HPDE6-E6E7 (cell line): ENCODE data around the gene CACNG4.

Experiments used
- DNase-seq: peaks from one replicate; pipeline ENCODE4 v3.0.0; 2011; ENCODE audit warnings: missing footprints; ENCODE audit errors: extremely low spot score

The CACNG4 gene

DNA sequence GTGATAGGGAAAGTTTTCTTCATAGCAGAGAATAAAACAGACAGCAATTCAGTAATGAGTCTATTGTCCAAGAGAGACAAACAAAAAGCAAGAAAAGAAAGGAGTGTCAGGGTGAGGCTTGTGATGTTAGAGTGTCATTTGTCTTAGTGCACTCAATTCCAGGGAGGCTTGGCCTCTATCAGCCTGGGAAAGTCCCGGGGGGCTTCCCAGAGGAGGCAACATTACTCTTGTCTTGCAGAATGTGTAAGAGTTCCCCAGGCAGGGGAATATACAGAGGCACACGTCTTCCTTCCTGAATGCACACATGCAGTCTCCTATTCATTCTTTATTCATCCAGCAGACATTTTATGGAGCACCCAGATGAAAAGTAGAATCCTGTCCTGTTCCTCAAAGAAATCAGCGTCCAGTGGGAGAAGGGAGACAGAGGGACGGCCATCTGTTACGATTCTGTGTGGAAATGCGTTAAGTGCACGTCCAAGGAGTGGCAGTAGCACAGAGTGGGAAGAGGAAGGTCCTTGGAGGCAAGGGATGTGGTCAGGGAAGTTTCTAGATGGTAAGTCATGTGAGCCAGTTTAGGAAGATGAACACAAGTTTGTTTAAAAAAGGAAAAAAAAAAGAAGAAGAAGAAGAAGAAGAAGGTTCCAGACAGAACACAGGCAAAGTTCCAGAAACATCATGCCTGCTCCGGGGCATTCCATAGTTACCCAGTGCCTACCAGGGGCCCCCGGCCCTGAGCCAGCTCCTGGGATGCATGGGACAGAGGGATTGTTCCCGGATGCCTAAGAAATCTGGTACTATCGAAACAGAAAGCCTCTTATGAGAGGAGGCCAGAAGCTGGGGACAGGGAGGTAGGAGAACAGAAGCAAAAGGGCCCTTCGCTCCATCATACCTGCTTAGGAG, 21.1 kb downstream of the CACNG4 start:
- DNase-seq = no peak

DNA sequence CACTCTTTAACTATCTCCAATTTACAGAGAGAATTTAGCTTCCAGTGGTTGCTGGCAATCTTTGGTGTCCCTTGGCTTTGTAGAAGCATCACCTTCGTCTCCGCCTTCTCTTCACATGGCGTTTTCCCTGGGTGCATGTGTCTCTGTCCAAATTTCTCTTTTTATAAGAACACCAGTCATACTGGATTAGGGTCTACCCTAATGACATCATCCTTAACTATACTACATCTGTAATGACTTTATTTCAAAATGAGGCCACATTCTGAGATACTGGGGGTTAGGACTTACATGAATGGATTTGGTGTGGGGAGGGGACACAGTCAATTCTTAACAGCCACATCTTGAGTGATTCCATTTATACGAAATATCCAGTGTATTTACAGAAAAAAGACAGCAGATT, 22.2 kb downstream of the CACNG4 start:
- no peak for DNase-seq

DNA sequence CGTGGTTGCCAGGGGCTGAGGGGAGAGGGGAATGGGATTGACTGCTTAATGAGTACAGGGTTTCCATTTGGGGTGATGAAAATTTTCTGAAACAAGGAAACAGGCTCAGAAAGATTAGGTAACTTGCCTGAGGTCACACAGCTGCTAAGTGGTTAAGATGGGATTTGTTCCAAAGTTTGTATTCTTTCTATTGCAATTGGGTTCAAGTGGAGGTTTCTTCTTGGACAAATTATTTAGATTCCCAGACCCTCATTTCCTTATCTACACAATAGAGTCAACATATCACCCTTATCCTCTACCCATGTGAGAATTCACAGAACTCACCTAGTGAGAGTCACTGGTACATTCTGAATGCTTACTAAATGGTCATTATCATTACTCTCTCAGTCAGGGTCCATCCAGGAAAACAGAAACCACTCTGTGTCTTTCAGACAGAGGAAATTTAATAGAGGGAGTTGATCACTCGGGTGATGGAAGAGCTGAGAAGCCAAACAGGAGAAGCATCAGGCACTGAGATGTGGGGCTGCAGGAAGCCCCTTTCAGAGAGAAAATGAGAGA, 22.6 kb downstream of the CACNG4 start:
- DNase-seq = no peak

DNA sequence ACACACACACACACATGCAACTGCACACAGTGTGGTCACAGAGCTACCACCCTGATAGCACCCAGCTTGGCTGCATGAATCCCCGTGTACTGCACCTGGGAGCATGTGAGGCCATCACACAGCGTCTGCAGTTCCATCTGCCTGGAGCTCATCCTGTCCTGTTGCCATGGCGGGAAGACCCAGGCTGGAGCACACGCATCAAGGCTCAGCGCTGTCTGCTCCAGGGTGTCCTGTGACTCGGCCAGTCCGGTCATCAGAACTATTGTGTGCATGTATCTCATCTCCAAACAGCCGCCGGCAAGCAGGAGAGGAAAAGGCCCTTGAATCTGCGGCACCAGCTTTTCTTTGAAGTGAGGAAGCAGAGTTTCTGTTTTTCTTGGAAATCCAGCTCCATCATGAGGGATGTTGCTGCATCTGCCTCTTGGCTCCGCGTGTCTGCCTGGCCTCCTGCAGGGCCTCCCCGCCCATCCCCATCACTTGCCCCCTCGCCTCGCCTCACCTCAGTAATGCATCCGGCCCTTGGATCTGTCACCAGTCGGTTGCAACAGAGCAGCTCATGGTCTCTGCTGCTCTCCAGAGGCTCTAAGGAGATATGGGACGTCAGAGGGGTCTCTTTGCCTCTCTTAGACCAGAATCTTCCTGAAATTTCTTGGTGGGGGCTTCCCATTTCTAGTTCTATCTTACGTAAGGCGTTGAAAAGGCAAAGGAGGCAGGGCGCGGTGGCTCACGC, 23.7 kb downstream of the CACNG4 start:
- DNase-seq = no peak

DNA sequence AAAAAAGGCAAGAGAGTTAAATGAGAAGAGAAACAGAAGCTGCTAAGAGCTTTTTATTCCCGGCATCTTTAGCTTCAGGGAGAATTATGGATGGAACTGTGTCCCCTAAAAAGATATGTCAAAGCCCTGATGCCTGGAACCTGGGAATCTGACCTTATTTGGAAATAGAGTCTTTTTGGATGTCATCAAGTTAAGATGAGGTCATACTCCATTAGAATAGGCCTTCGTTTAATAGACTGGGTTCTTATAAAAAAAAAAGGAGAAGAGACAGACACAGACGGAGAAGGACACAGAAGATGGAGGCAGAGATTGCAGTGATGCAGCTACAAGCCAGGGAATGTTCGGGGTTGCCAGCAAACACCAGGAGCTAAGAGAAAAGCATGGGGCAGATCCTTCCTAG, 24.6 kb downstream of the CACNG4 start:
- DNase-seq = no peak

DNA sequence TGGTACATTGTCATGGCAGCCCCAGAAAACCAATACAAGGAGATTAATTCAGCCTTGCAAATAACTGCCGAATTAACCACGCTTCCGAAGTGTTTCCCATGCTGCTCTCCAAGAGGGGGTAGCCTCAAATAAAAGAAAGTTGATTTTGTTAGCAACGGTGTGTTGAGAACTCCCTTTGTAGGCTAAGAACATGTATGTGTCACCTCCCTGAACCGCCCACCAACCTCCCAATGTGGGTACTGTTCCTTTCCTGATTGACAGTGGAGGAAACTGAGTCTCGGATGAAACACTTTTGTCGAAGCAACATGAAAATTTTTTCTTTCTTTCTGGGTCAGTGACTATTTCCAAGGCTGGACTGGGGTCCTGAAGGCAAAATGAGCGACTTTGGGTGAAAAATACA, 25.1 kb downstream of the CACNG4 start:
- no peak for DNase-seq

DNA sequence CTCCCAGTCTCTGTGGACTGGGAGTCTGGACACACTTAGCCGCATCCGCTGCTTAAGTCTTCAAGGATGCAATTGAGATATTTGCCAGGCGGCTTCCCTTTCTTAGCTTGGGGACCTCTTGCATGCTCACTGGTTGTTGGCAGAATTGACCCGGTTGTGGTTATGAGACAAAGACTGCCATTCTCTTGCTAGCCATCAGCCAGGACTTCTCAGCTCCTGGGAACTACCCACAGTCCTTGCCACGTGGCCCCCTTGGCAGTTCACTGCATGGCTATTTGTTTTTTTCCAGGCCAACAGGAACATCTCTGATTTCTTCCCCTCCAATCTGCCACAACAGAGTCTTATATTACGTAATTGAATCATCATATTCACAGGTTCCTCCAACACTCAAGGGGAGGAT, 25.5 kb downstream of the CACNG4 start:
- DNase-seq = no peak

DNA sequence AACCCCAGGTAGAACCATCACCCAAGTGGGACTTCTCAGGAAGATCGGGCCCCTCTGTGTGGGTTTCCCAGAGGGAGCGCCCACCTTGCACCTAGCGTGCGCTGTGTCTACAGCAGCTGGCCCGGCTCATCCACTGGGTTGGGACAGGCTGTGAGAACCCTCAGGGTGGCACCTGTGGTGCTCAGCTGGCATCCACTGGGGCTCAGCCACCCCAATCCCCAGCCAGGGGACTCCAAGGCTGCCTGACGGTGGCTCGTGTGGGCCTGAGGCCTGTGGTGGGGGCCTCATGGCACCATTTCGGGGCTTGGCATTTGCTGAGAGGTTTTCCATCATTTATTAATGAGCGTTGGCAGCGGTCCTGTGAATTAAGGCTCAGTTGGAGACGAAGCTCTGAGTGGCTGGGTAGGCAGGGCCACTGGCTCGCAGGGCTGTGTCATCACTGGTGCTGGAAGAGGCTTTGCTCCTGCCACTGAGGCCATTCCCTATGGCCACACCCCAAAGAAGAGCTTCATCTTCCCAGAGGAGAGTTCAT, 28.5 kb downstream of the CACNG4 start:
- DNase-seq = no peak

DNA sequence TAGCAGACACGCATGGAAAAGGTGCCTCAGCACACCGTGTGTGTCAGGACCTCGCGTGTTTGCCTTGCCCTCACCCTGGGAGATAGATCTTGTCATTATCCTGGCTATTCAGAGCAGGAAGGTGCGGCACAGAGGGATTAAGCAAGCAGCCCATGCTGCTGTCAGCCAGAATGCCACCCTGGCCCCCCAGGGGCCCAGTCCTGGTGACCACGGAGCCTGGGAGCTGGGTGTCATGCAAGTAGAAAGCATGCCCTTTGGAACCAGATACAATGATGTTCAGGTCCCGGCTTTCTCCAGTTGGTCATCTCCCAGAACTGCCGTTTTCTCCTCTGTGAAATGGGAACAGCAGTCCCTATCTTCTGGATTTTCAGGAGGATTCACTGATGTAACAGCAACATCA, 29.9 kb downstream of the CACNG4 start:
- no peak for DNase-seq

DNA sequence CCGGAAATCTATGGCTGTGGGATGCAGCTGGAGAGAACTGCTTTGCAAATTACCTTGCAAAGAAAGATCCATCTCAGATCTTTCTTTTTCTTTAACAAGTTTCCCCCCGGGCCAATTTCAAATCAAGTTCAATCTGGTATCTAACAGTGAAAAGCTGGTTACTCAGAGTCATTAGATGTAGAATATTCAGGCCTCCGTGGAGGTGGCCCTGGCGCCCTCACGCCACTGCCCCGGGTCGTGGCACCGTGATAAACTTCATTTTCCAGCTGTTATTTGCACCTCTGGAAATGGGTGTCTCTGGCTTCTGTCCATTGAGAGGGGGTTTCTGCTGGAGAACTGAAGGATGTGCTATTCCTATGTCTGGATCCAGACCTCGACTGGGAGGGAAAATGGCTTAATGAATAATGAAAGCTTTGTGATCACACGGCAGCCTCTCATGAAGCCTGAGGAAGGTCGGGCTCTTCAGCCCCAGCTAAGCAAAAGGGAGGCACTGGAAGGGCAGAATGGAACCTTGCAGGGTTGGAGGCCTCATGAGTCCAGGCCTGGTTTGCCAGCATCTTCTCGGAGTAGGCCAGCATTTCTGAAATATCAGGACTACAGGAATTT, 30.5 kb downstream of the CACNG4 start:
- DNase-seq = no peak

DNA sequence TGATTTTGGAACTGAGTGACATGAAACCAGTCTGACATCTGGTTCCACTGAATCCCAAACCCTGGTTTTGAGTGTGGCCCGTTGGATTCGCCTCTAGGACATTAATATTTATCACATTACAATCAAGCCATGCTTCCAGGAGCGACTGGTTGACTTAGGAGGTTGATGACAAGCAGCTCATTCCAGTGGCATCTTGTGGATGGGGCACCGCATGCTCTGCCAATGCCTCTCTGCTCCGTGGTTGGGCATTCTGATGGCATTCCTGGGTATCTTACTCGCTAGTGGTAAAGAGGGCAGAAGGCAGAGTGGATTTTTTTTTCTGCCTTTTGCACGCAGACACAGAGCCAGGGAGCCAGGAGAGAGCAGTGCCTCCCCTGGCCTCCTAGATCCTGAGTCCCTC, 31.4 kb downstream of the CACNG4 start:
- DNase-seq = no peak

DNA sequence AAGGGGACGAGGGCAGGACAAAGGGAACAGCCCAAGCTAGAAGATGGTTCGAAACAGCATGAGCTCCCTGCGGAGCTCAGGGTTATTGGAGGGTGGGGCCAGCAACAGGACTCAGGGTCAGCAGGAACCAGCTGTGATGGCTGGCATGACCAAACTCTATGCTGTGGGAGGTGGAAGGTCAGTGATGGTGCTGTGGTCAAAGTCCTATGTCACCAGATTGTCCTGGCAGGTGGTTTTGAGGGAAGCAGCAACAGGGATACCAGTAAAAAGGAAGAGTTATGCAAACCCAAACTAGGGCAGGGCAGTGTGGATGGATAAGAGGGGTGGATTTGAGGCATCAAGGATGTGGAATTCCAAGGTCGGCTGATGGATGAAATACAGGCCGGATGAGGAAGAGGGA, 32.4 kb downstream of the CACNG4 start:
- DNase-seq = no peak

DNA sequence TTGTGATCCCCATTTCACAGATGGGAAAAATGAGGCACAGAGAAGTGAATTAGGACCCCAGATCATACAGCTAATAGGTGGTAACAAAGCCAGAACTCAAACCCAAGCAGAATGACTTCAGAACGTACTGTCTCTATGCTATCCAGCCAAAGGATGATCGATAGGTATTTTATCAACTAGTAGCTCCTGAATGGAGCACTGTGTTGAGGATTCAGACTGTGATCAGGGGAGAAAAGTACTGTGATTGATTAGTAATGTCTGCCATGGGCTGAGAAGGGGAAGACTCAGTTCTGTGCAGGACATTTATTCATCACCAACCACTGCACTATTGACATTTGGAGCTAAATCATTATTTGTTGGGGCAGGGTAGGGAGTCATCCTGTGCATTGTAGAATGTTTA, 38.7 kb downstream of the CACNG4 start:
- DNase-seq = no peak

DNA sequence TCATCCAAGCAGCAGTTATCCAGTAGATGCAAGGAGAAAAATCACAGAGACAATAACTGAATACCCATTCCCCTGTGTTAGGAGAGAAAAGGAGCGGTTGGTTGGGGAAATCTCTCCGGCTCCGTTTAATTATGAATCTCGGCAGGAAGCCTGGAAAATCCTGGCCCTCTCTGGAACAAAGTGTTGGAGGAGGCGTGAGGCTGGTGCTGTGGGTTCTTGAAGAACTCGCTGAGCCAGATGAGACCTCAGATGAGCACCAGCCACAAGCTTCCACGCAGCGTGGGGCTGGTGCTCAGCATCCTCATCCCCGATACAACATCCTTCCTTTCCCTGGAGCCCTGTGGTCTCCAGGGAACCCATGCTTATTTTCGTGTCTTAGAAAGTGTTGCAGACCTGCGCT, 39.7 kb downstream of the CACNG4 start:
- DNase-seq = no peak

DNA sequence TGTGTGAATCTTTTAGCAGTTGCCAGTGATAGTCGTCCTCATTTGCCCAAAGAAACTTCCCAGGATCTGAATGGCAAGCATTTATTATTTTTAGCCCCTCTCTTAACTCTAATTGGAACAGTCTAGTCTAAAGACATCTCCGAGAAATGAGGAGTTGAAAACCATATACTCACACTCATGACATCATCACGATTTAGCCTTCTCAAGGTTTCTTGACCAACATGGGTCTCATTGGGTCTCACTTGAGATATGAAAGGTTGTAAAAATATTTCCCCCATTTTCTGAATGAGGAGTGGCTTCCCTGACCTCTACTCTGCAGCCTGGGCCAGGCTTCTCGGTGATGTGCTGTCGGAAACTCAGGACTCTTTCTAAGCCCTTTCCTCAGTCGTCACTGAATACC, 42.8 kb downstream of the CACNG4 start:
- no peak for DNase-seq

DNA sequence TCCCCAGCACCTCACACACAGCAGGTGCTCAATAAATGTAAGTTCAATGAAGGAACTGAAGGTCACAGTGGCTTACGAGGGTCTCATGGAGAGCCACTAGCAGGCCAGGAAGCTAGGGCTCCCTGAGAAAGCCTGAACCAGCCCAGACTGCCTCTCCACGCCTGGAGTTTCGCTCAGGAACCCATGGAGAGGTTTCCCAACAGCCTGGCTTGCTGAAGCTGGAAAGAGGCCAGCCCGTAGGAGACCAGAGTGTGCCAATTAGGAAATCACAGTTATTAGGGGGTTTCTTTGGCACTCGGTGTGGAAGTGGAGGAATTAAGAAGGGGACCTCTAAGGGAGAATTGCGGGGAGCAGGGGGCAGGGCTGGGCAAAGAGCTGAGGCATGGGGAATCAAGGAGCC, 43.6 kb downstream of the CACNG4 start:
- DNase-seq = no peak

DNA sequence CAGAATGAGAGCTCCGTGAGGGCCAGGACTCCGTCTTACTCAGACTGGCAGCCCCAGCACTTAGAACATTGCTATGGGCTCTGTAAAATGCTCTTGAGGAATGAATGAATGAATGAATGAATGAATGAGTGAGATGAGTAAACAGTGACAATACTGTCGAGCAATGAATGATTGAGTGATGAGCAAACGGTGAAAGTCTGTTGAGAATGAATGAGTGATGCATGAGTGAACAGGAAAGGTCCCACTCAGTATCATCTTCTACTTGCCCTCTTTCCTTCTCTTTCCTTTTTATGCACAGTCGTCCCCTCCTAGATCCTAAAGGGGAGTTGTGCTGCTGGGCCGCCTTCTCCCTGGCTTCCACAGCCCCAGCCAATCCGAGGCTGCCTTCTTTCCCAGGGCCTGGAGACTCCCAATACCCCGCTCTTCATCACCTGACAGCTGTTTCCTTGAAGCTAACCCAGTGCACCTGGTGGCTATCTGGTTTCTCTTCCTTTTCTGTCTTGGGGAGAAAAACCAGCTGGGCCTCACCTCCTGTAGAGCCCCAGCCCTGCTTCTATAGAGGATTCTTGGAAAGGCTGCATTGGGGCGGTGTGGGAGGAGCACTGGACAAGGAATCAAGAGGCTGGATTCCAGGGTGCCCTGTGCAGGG, 47.1 kb downstream of the CACNG4 start:
- DNase-seq = no peak

DNA sequence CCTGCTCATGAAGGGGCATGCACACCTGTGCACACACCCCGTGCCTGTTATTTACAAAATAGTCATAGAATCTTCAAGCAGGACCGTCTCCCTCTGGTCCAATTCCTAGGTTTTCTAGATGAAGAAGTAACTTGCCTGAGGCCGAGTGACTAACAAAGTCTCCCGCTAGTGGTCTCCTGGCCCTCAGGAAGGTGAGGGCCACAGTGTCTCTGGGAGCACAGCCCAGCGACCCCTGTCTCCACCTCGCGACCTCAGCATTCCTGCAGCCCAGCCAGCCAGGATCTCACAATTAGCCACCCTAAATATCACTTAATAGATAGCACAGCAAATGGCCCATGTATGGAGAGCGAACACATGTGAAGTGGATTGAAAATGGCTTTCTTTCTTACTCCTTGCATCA, 49.4 kb downstream of the CACNG4 start:
- no peak for DNase-seq

DNA sequence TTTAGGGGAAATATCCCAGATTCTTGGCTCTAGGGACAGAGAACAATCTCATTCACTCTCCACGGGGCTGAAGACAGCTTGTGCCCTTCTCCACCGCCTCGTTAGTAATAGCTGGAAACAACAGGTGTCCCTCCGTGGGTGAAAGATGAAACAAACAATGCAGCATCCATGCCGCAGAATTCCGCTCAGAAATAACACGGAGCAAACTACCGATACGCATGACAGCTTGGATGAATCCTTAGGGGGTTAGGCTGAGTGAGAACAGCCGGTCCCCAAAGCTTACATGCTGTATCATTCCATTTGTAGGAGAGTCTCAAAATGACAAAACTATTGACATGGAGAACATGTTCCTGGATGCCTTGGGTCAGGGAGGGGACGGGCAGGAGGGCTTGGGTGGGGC, 50.5 kb downstream of the CACNG4 start:
- no peak for DNase-seq

DNA sequence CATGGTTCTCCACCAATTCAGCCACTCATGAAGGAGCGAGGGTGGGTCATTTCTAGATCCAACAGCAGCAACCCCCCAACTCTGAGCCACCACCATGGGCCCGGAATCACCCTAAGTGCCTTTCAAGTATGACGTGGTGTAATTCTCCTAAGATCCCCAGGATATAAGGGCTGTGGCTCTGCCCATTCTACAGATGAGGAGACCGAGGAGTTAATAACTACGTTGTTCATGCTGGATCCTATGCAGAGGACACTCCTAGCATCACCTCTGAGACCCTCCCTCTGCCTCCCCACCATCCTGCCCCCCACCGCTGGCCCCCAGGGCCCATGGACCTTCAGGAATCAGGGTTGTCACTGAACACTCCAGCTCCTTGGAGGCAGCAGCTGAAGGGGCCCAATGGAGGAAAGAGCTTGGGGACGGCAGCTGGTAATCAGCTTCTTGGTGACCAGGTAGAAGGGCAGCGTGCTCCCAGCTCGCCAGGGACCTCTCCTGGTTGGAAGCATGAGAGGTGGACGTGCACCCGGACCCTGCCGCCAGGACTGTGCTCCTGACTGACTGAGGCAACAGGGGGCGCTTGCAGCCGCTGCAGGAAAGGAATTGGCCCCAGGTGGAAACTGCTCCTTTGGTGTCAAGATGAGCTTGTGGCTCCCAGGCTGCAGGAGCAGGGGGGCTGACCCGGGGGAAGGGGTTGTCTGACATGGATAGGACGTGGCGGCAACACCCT, 51.7 kb downstream of the CACNG4 start:
- no peak for DNase-seq

DNA sequence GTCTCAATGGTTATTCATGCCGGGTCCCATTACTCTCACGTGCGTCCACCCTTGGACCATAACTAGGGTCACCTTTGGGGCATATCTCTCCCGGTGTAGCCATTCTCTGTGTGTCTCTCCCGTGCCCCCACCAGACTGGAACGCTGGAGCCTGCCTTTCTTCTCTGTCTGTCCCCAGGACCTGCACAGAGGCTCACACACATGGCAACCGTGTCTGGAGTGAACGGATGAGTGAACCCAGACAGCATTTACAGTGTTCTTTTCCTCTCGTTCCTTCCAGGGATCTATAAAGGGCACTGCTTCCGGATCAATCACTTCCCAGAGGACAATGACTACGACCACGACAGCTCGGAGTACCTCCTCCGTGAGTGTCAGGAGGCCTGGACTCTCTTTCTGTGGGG, 53.4 kb downstream of the CACNG4 start:
- DNase-seq = no peak
